ENCODE data around the gene LAMTOR4. TPM values are rescaled to one million over a fixed set of nuclear protein-coding genes. Genes with fewer than 3 reads are reported as not detected.

The LAMTOR4 gene
- total RNA-seq, 1 experiment from 2014 or later, result 224 TPM

- no peak for DNase-seq (ENCODE audit: low read depth, low spot score)
- TF ChIP-seq REST (IDR thresholded peaks at IDR 0.05; ENCODE audit: insufficient read depth in 1 of 2, low read depth in 2 of 2, low read length in 1 of 2) (no peak), POLR2AphosphoS5 (IDR thresholded peaks at IDR 0.05; ENCODE audit: low read depth, low read length) (no peak), CTCF (IDR thresholded peaks at IDR 0.05) (no peak), SIN3A (IDR thresholded peaks at IDR 0.05; ENCODE audit: borderline replicate concordance, insufficient read depth, low read depth, low read length) (no peak), TCF7L2 (IDR thresholded peaks at IDR 0.05; ENCODE audit: low read depth, low read length) (no peak)
- no peak overlapping the region for H3K27ac ChIP-seq (ENCODE audit: low read length)
- H3K4me3 ChIP-seq (ENCODE audit: low read depth in 2 of 2, low read length in 2 of 2), result no peak overlapping the region
- intact Hi-C loops (cut with micrococcal nuclease; ENCODE audit: unreplicated experiment), result no loop called here
- in situ Hi-C loops (cut with HindIII; ENCODE audit: low pct_unique_long_range_greater_than_20kb, low sequenced_read_pairs), result no loop called here
- H3K27me3 ChIP-seq (ENCODE audit: control insufficient read depth, insufficient read depth, low read length), result no peaks in the 10 kb centered on the region
- H3K4me1 ChIP-seq (ENCODE audit: control insufficient read depth, insufficient read depth, low read length), result peaks cover 3% of the 10 kb centered on the region; the same call in 1 of the 2 replicates
- H3K9me3 ChIP-seq (ENCODE audit: control insufficient read depth, insufficient read depth, low read depth, low read length), result no peaks in the 10 kb centered on the region
- POLR2A ChIA-PET, result no interaction called here
- H3K36me3 ChIP-seq (ENCODE audit: control insufficient read depth, insufficient read depth, low read length), result peaks cover 2% of the 10 kb centered on the region; the same call in 1 of the 2 replicates
- no peak for ATAC-seq
- CTCF ChIA-PET, result no interaction called here
- no TSS peak for BruUV-seq (replicated peaks)
Observed at GRCh38 chr7:100173806-100174495, 25.2 kb downstream of the LAMTOR4 start.

GRCh38 chr7:100174582-100174981, 25.9 kb downstream of the LAMTOR4 start:
- intact Hi-C loops (cut with micrococcal nuclease; ENCODE audit: unreplicated experiment), result no loop called here

More at GRCh38 chr7:100174582-100174981, 25.9 kb downstream of the LAMTOR4 start:
- in situ Hi-C loops (cut with HindIII; ENCODE audit: low pct_unique_long_range_greater_than_20kb, low sequenced_read_pairs), result no loop called here
- ChIA-PET CTCF (no interaction called here), POLR2A (no interaction called here)
- Histone ChIP-seq H3K4me3 (ENCODE audit: low read depth in 2 of 2, low read length in 2 of 2) (no peak overlapping the region), H3K27me3 (ENCODE audit: control insufficient read depth, insufficient read depth, low read length) (no peaks in the 10 kb centered on the region), H3K27ac (ENCODE audit: low read length) (no peak overlapping the region), H3K9me3 (ENCODE audit: control insufficient read depth, insufficient read depth, low read depth, low read length) (no peaks in the 10 kb centered on the region), H3K36me3 (ENCODE audit: control insufficient read depth, insufficient read depth, low read length) (peaks cover 2% of the 10 kb centered on the region; the same call in 1 of the 2 replicates), H3K4me1 (ENCODE audit: control insufficient read depth, insufficient read depth, low read length) (0 out of 2 replicates have a peak, but pooled peaks cover 3% of the 10 kb centered on the region)
- BruUV-seq (replicated peaks), result no TSS peak
- no peak for ATAC-seq
- no peak for DNase-seq (ENCODE audit: low read depth, low spot score)
- TF ChIP-seq SIN3A (IDR thresholded peaks at IDR 0.05; ENCODE audit: borderline replicate concordance, insufficient read depth, low read depth, low read length), result no peak
- TF ChIP-seq TCF7L2 (IDR thresholded peaks at IDR 0.05; ENCODE audit: low read depth, low read length), result no peak
- no peak for TF ChIP-seq POLR2AphosphoS5 (IDR thresholded peaks at IDR 0.05; ENCODE audit: low read depth, low read length)
- TF ChIP-seq CTCF (IDR thresholded peaks at IDR 0.05), result no peak
- no peak for TF ChIP-seq REST (IDR thresholded peaks at IDR 0.05; ENCODE audit: insufficient read depth in 1 of 2, low read depth in 2 of 2, low read length in 1 of 2)
